GM19395 (cell line): Measurements from ENCODE around the gene FOXO6.

Experiments used
- ATAC-seq: cut with Tn5 transposase; IDR thresholded peaks from one replicate; pipeline ENCODE4 v1.9.1; 2021; ENCODE audit warnings: mild to moderate bottlenecking, moderate library complexity; ENCODE audit not compliant: unreplicated experiment

FOXO6 gene

DNA sequence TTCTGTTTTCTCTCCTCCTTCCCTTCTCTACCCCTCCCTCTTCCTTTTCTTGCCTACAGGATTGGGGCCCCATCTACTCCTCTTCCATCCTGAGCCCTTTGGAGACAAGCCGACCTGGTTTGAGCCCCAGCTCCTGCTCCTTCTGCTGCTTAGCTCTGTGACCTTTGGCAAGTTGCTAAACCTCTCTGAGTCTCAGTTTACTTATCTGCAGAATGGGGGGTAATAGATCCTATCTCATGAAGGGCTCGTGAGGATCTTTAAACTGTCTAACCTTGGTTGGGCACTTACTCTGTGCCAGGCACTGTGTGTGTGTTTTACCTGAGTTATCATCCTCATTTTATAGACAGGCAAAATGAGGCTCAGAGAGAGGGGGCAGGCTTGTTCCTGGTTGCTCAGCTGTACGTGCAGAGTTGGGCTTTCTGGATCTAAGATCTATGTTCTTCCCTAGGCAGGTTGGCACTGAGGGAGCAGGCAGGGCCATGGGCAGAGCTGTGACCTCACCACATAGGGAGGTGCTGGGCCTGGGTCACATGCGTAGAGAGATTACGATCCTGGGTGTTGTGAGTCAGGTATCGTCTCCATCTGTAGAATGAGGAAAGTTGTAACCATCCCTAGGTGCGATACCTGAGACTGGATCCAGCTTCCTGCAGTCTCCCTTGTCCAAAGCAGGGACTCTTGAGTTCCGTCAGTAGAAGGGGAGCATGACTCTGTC lies 58.5 kb downstream of the FOXO6 start:
- ATAC-seq = no peak

DNA sequence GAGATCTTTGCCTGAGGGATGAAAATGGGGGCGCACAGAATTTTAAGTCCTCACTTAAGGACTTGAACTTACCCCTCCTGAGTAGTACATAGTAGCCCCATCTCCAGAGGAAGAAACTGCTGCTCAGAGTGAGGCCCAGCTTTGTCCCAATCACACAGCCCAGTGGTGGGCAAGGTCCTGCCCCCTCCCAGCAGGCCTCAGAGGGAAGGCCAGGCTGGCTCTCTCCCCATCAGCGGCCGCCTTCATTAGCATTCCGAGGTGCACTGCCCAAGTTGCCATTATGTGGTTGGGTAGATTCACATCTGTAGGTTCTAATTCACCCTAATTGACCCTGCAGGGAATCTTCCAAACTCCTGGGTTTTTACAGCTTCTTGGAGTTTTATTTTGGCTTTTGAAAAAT lies 59.1 kb downstream of the FOXO6 start:
- ATAC-seq = no peak

DNA sequence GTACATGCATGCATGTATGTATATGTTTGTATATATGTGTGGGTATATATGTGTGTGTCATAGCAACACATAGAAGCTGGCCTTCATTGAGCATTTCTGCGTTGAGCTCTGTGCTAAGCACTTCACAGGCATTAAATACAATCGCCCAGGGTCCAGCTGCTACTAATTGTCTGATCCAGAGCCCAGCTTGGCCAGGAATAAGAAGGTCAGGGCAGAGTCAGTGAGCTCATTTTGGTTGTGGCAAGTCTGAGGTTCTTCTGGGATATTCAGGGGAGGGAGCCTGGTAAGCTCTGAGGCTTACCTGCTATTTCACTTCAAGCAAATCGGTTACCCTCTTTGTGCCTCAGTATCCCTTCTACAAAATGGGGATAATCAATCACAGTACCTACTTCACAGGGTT lies 59.6 kb downstream of the FOXO6 start:
- no peak for ATAC-seq

GRCh38 chr1:41422306-41422705 lies 61.1 kb downstream of the FOXO6 start:
- ATAC-seq = no peak

- no peak for ATAC-seq
These were observed 62.4 kb downstream of the FOXO6 start for GRCh38 chr1:41423511-41424191.

GRCh38 chr1:41424581-41425118 lies 63.4 kb downstream of the FOXO6 start:
- no peak for ATAC-seq

GRCh38 chr1:41425369-41425768 lies 64.1 kb downstream of the FOXO6 start:
- ATAC-seq = no peak

- no peak for ATAC-seq
These were observed 65.1 kb downstream of the FOXO6 start for GRCh38 chr1:41426201-41426890.

DNA sequence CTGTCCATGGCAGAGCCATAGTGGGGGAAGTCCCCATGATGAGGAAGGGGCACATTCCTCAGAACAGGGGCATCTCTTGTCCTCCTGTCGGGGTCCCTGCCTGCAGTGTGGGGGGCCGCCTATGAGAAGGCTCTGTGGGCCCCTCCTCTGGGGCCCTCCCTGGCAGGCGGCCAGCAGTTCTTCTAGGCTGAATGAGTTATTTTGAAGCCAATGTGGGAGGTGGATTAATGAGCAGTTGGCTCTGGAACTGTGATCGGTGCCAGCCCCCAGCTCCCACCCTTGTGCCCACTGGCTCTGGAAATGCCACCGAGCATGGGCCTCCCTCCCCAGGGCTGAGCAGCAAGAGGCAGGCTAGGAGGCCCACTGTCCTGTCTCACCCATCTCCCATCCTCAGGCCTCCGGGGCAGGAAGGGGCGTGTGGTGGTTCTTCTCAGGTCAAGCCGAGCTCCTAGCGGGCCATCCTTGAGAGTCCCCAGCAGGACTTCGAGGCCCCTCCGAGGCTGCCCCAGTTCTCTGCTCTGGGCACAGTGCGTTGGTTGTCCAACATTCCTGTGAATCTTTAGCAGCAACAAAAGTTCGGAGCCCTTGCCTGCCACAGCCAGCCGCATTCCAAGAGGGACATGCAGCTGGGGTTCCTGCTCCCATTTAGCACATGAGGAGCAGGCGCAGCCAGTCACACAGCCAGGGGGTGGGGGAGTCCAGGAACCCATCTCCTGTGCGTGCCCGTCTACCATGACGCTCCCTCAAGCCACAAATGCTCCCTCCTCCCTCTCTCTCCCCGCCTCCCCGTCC lies 66.1 kb downstream of the FOXO6 start:
- ATAC-seq = no peak

DNA sequence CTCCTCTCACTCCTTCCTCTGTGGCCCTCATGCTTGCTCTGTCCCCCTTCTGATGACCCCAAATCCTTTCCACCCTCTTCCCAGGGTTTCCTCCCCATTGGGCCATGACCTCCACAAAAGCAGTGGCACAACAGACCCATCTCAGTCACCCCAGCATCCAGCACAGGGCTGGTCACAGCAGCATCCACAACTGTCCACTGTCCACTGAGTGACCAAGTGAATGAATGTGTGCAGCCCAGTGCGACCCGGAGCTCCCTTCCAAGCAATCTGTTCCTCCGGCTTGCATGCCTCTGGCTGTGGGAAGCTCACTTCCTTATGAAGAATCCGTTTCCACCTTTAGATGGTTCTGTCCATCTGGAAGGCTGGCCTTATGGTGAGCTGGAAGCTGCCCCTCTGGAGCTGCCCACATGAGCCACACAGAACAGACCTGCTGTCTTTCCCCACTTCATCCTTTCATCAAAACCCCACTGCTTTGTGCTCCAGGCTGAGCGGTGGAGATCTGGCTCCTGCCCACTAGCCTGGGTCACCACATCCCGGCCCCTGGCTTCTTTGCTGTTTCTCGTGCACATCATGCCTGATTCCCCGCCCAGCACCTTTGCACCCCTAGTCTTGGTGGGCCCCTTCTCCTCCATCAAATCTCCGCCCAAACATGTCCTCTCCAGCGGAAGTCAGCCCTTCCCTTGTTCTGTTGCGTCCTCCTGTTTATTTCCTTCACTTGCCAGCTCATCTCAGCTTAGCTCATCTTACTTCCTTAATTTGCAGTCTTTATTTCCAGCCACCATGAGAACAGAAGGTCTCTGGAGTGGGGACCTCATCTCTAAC lies 66.9 kb downstream of the FOXO6 start:
- no peak for ATAC-seq

DNA sequence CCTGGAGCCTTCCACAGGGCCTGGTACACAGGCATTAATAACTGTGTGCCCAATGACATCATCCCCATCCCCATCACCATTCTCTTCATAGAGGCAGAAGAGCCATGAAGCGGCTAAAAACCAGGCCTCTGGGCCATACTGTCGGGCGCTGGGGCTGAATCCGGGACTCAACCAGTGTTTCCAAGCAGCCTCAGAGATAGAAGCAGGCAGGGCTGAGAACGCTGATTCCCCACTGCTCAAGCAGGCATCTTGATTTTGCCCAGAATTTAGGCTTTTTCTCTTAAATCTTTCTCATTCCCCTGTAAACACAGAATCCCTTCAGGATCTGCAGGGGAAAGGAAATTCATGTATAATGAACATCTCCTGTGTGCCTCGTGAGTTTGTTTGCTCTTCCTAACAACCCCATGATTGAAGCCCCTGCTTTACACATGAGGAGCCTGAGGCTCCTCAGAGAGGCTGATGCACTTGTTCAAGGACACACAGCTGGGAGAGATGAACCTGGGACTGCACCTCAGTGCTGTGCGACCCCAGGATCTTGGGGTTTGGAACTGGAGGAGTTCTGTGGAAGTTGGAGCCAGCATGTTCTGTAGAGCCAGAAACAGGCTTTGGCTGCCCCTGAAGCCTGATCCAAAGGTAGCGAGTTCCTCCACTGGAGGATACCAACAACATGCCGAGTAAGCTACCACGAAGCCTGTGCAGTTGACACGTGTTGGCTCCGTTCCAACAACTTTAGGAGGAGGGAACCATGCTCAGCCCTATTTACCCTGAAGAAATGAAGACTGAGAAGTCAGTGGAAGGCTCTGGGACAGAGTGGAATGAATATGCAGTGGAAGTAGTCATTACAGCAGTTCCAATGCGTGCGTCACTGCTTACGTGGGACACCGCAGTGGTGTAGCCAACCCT lies 67.8 kb downstream of the FOXO6 start:
- no peak for ATAC-seq

- no peak for ATAC-seq
These were observed 68.4 kb downstream of the FOXO6 start for GRCh38 chr1:41429641-41430035.

DNA sequence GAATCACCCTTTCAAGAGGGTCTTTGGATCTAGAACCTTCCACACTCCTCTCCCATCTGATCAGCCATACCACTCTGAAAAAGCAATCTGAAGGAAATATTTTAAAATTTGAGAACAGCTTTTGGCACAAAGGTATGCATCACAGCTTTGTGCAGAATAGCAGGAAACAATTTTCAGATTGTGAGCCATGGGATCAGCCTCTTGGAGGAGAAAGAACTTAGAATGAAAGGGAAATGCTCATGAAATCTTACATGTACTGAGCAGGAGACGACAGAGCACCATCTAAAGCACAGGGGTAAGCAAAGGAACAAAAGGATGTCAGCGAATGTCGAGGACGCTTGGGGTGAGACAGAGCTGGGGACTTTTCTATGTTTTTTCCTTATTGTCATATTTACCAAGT lies 68.8 kb downstream of the FOXO6 start:
- no peak for ATAC-seq

- no peak for ATAC-seq
These were observed 69.3 kb downstream of the FOXO6 start for GRCh38 chr1:41430582-41430981.

- ATAC-seq = no peak
These were observed 70.5 kb downstream of the FOXO6 start for GRCh38 chr1:41431490-41432350.
